PC-3 (cell line): ENCODE data around the gene UBQLN4. TPM values are rescaled to one million over a fixed set of nuclear protein-coding genes. Genes with fewer than 3 reads are reported as not detected.

Experiments used
- ATAC-seq: fragments of 200-7000 bp; cut with Tn5 transposase; 2 replicates; pipeline ENCODE4 v1.9.1; 2020; ENCODE audit warnings: mild to moderate bottlenecking, moderate library complexity
- BruUV-seq: library from RNA; stranded (reverse); fragments of 400-500 nt; replicated peaks from 2 replicates; lab custom pipeline; 2021; lab: Mats Ljungman, UMichigan
- CTCF ChIA-PET: fragments of 300-600 bp; sonication (Branson Sonifier 250); formaldehyde crosslinking; loops from one replicate; lab custom pipeline; 2022; ENCODE audit warnings: antibody characterized with exemption; lab: Charles Lee
- POLR2A ChIA-PET: fragments of 300-600 bp; sonication (Branson Sonifier 250); formaldehyde crosslinking; loops from one replicate; lab custom pipeline; 2022; ENCODE audit warnings: antibody characterized with exemption; ENCODE audit not compliant: unreplicated experiment; lab: Charles Lee
- DNase-seq: peaks from one replicate; pipeline ENCODE4 v3.0.0-alpha.2; 2015
- H2AFZ ChIP-seq: fragments of 300-600 bp; sonication (generic); 2 replicates; pipeline ENCODE4 v1.6.0; 2016; ENCODE audit warnings: antibody characterized with exemption, low read length
- H3F3A ChIP-seq: fragments of 300-600 bp; sonication (generic); one replicate; pipeline ENCODE4 v1.6.0; 2017; ENCODE audit warnings: antibody characterized with exemption, low read length, control low read depth, mild to moderate bottlenecking; ENCODE audit not compliant: unreplicated experiment
- H3K27ac ChIP-seq: fragments of 300-600 bp; sonication (generic); 2 replicates; pipeline ENCODE4 v1.5.1; 2016; ENCODE audit warnings: mild to moderate bottlenecking, low read length
- H3K27me3 ChIP-seq: fragments of 300-600 bp; sonication (generic); 2 replicates; pipeline ENCODE4 v1.6.1; 2016; ENCODE audit warnings: low read length, mixed read lengths
- H3K36me3 ChIP-seq: fragments of 300-600 bp; sonication (generic); 2 replicates; pipeline ENCODE4 v1.6.1; 2016; ENCODE audit warnings: low read depth, mixed run types, low read length, mixed read lengths
- H3K4me1 ChIP-seq: fragments of 300-600 bp; sonication (generic); 2 replicates; pipeline ENCODE4 v1.5.1; 2016; ENCODE audit warnings: low read length; ENCODE audit not compliant: insufficient read depth
- H3K4me2 ChIP-seq: fragments of 300-600 bp; sonication (generic); 2 replicates; pipeline ENCODE4 v1.6.0; 2016; ENCODE audit warnings: low read length
- H3K4me3 ChIP-seq: fragments of 300-600 bp; sonication (generic); 2 replicates; pipeline ENCODE4 v1.5.1; 2016; ENCODE audit warnings: mild to moderate bottlenecking, low read length, mixed read lengths
- H3K79me2 ChIP-seq: fragments of 300-600 bp; sonication (generic); 2 replicates; pipeline ENCODE4 v1.6.1; 2017; ENCODE audit warnings: low read length, mixed read lengths
- H3K9ac ChIP-seq: fragments of 300-600 bp; sonication (generic); 2 replicates; pipeline ENCODE4 v1.6.0; 2016; ENCODE audit warnings: mild to moderate bottlenecking, low read length
- H3K9me2 ChIP-seq: fragments of 300-600 bp; sonication (generic); replicated peaks from 2 replicates; pipeline ENCODE4 v1.6.1; 2016; ENCODE audit warnings: mixed run types, low read length, mixed read lengths
- H3K9me3 ChIP-seq: fragments of 300-600 bp; sonication (generic); 2 replicates; pipeline ENCODE4 v1.6.1; 2016; ENCODE audit warnings: low read length, mixed read lengths
- H4K20me1 ChIP-seq: fragments of 300-600 bp; sonication (generic); 2 replicates; pipeline ENCODE4 v1.6.1; 2016; ENCODE audit warnings: low read length, mixed read lengths
- CTCF ChIP-seq: fragments of 300-600 bp; sonication (generic); conservative IDR thresholded peaks from 2 replicates; pipeline ENCODE4 v1.5.1; 2017; ENCODE audit warnings: antibody characterized with exemption, low read depth, mild to moderate bottlenecking, low read length
- EZH2 ChIP-seq: fragments of 300-600 bp; sonication (generic); IDR thresholded peaks from one replicate; pipeline ENCODE4 v1.6.1; 2017; ENCODE audit warnings: antibody characterized with exemption, mild to moderate bottlenecking, low read length; ENCODE audit not compliant: unreplicated experiment
- EZH2phosphoT487 ChIP-seq: fragments of 300-600 bp; sonication (generic); IDR thresholded peaks from 2 replicates; pipeline ENCODE4 v1.6.1; 2018; ENCODE audit warnings: mild to moderate bottlenecking, antibody characterized with exemption, low read length, borderline replicate concordance
- intact Hi-C: fragments of 100-400 bp; cut with micrococcal nuclease; formaldehyde crosslinking; loops from 2 replicates; pipeline ENCODE4 v1.9.0; 2023
- total RNA-seq: library from RNA; depleted of rRNA; stranded (reverse); fragments of >200 nt; gene quantifications from 2 replicates; pipeline ENCODE4 v1.2.3, GENCODE V29; 2014

Gene UBQLN4
- total RNA-seq, 1 experiment from 2014 or later = 45.4 TPM

- peaks cover 16% of the 10 kb centered on the region for H3K4me1 ChIP-seq
- H3K27me3 ChIP-seq = no peaks in the 10 kb centered on the region
- H3F3A ChIP-seq = peaks cover 10% of the 10 kb centered on the region
- POLR2A ChIA-PET = interaction anchor here (0.6 kb wide), 1 partner anchor 12 kb away, joined by 3 read pairs; no protein-coding TSS in a partner anchor
- DNase-seq (no peak), ATAC-seq (no peak; the same call in 1 of the 2 replicates)
- no peak for TF ChIP-seq EZH2phosphoT487
- no peak for TF ChIP-seq EZH2
- CTCF ChIA-PET = interaction anchor here (0.6 to 1.7 kb wide), 2 partner anchors 62 to 160 kb away, joined by 3 to 14 read pairs; no protein-coding TSS in a partner anchor
- peak overlapping the region; percentile 68; the same call in 1 of the 2 replicates for H2AFZ ChIP-seq
- H3K79me2 ChIP-seq = no peaks in the 10 kb centered on the region
- intact Hi-C loops = loop anchor here (5.0 kb wide), 1 partner anchor 63 kb away; no protein-coding TSS in a partner anchor
- H3K9me3 ChIP-seq = no peaks in the 10 kb centered on the region
- H3K27ac ChIP-seq = 0 out of 2 replicates have a peak overlapping the region, but pooled peaks have one; percentile 0
- peak overlapping the region; percentile 65 for H3K4me2 ChIP-seq
- no peaks in the 10 kb centered on the region for H3K9me2 ChIP-seq
- H3K9ac ChIP-seq = no peak overlapping the region
- BruUV-seq = no TSS peak
- H3K4me3 ChIP-seq = no peak overlapping the region
- peaks cover 4% of the 10 kb centered on the region for H3K36me3 ChIP-seq
- H4K20me1 ChIP-seq = no peaks in the 10 kb centered on the region
Measured at GRCh38 chr1:156003923-156004188, 49.7 kb downstream of the UBQLN4 start.

GRCh38 chr1:156002188-156002911, 51.2 kb downstream of the UBQLN4 start:
- Histone ChIP-seq H3K4me3 (no peak overlapping the region), H3K9me3 (no peaks in the 10 kb centered on the region), H3K79me2 (no peaks in the 10 kb centered on the region), H3K4me2 (no peak overlapping the region), H3F3A (peaks cover 6% of the 10 kb centered on the region), H3K27ac (no peak overlapping the region), H3K9me2 (no peaks in the 10 kb centered on the region), H3K4me1 (peaks cover 16% of the 10 kb centered on the region), H3K36me3 (no peaks in the 10 kb centered on the region), H2AFZ (no peak overlapping the region), H3K9ac (no peak overlapping the region), H3K27me3 (no peaks in the 10 kb centered on the region), H4K20me1 (no peaks in the 10 kb centered on the region)
- ATAC-seq (no peak), DNase-seq (no peak)
- CTCF ChIA-PET = no interaction called here
- POLR2A ChIA-PET = no interaction called here
- TF ChIP-seq EZH2phosphoT487 (no peak), EZH2 (no peak), CTCF (no peak)
- BruUV-seq = no TSS peak
- intact Hi-C loops = loop anchor here (5.0 kb wide), 1 partner anchor 65 kb away; no protein-coding TSS in a partner anchor

GRCh38 chr1:156001662-156002171, 51.9 kb downstream of the UBQLN4 start:
- CTCF ChIA-PET = interaction anchor here (0.8 to 1.3 kb wide), 2 partner anchors 12 to 73 kb away, joined by 3 to 5 read pairs; no protein-coding TSS in a partner anchor
- no peak overlapping the region for H3K4me2 ChIP-seq
- TF ChIP-seq EZH2 (no peak), CTCF (no peak), EZH2phosphoT487 (no peak)
- intact Hi-C loops = loop anchor here (5.0 kb wide), 1 partner anchor 66 kb away; no protein-coding TSS in a partner anchor
- POLR2A ChIA-PET = no interaction called here
- no peak overlapping the region for H3K27ac ChIP-seq
- no peaks in the 10 kb centered on the region for H3K27me3 ChIP-seq
- H3K4me1 ChIP-seq = peaks cover 11% of the 10 kb centered on the region
- no peaks in the 10 kb centered on the region for H4K20me1 ChIP-seq
- H3K4me3 ChIP-seq = no peak overlapping the region
- no peak overlapping the region for H3K9ac ChIP-seq
- no peak for ATAC-seq
- BruUV-seq = no TSS peak
- no peaks in the 10 kb centered on the region for H3K36me3 ChIP-seq
- H3F3A ChIP-seq = peaks cover under 1% of the 10 kb centered on the region
- H2AFZ ChIP-seq = no peak overlapping the region
- H3K79me2 ChIP-seq = no peaks in the 10 kb centered on the region
- no peaks in the 10 kb centered on the region for H3K9me3 ChIP-seq
- DNase-seq = no peak
- H3K9me2 ChIP-seq = no peaks in the 10 kb centered on the region
